HCT116 (cell line): ENCODE results near the gene ABCC8. TPM values are rescaled to one million over a fixed set of nuclear protein-coding genes. Genes with fewer than 3 reads are reported as not detected.

Experiments
- ATAC-seq: fragments of 200-7000 bp; cut with Tn5 transposase; 2 replicates; pipeline ENCODE4 v1.9.1; 2020; ENCODE audit warnings: mild to moderate bottlenecking, moderate library complexity
- BruUV-seq: library from RNA; stranded (reverse); fragments of 400-500 nt; replicated peaks from 2 replicates; lab custom pipeline; 2021; lab: Mats Ljungman, UMichigan
- CTCF ChIA-PET: fragments of 300-600 bp; sonication (Branson Sonifier 250); formaldehyde crosslinking; loops from one replicate; lab custom pipeline; 2021; ENCODE audit warnings: antibody characterized with exemption; lab: Charles Lee
- POLR2A ChIA-PET: fragments of 300-600, 350-600 bp; sonication (Branson Sonifier 250); formaldehyde crosslinking; loops from one replicate; lab custom pipeline; 2021; ENCODE audit warnings: antibody characterized with exemption; lab: Charles Lee
- RAD21 ChIA-PET, 2 experiments: fragments of 300-600 bp; sonication (Branson Sonifier 250); formaldehyde crosslinking; loops; one replicate each; lab custom pipeline; 2023; ENCODE audit warnings: low total read pairs in 2 of 2; ENCODE audit not compliant: uncharacterized antibody in 2 of 2, unreplicated experiment in 2 of 2, low non-redundant PET in 1 of 2; lab: Charles Lee
- DNase-seq: peaks from one replicate; pipeline ENCODE4 v3.0.0-alpha.2; 2010; ENCODE audit warnings: low read depth, low spot score
- H2AFZ ChIP-seq: fragments of 200-600 bp; shearing (Covaris generic), sonication (generic); 2 replicates; pipeline ENCODE4 v1.6.1; 2017; ENCODE audit warnings: low read depth, mixed run types, mixed read lengths, antibody characterized with exemption, low read length; ENCODE audit not compliant: poor library complexity, severe bottlenecking
- H3K27ac ChIP-seq: 2 replicates; pipeline ENCODE4 v1.5.1; 2012; ENCODE audit warnings: low read depth, low read length
- H3K27me3 ChIP-seq: fragments of 200-600 bp; sonication (generic); 2 replicates; pipeline ENCODE4 v1.6.1; 2016; ENCODE audit warnings: mixed run types, low read length, mixed read lengths; ENCODE audit not compliant: insufficient read depth
- H3K36me3 ChIP-seq, 2 experiments: fragments of 200-500 bp in 1 of 2; fragments of 200-600 bp in 1 of 2; sonication (Bioruptor generic) in 1 of 2; sonication (generic) in 1 of 2; 2 replicates each; pipeline versions ENCODE4 v1.5.1 to v1.6.1; 2014 to 2016; ENCODE audit warnings: low read length in 2 of 2, inconsistent platforms in 1 of 2, mixed read lengths in 1 of 2, mixed run types in 1 of 2; ENCODE audit not compliant: insufficient read depth in 2 of 2, control insufficient read depth in 1 of 2
- H3K4me1 ChIP-seq, 2 experiments: fragments of 200-600 bp in 1 of 2; sonication (generic) in 1 of 2; 2 replicates each; pipeline versions ENCODE4 v1.5.1 to v1.6.1; 2012 to 2017; ENCODE audit warnings: low read length in 2 of 2, inconsistent platforms in 1 of 2, mild to moderate bottlenecking in 1 of 2, mixed read lengths in 1 of 2, mixed run types in 1 of 2, moderate library complexity in 1 of 2; ENCODE audit not compliant: insufficient read depth in 2 of 2, control insufficient read depth in 1 of 2
- H3K4me2 ChIP-seq: fragments of 200-600 bp; sonication (generic); 2 replicates; pipeline ENCODE4 v1.6.1; 2017; ENCODE audit warnings: mixed run types, low read length, mixed read lengths
- H3K4me3 ChIP-seq, 2 experiments: fragments of 200-600 bp in 1 of 2; sonication (generic) in 1 of 2; replicated peaks in 1 of 2; 2 replicates each; pipeline ENCODE4 v1.5.1; 2011 to 2016; ENCODE audit warnings: low read length in 2 of 2, control low read depth in 1 of 2, low read depth in 1 of 2, mild to moderate bottlenecking in 1 of 2, mixed read lengths in 1 of 2, mixed run types in 1 of 2
- H3K79me2 ChIP-seq: fragments of 200-600 bp; sonication (generic); 2 replicates; pipeline ENCODE4 v1.6.1; 2017; ENCODE audit warnings: mild to moderate bottlenecking, mixed run types, low read length, moderate library complexity, mixed read lengths; ENCODE audit not compliant: insufficient read depth
- H3K9ac ChIP-seq: fragments of 200-600 bp; sonication (generic); 2 replicates; pipeline ENCODE4 v1.6.1; 2016; ENCODE audit warnings: low read length, mixed read lengths
- H3K9me2 ChIP-seq: fragments of 200-600 bp; sonication (generic), shearing (Covaris generic); 2 replicates; pipeline ENCODE4 v1.6.1; 2017; ENCODE audit warnings: mixed run types, mild to moderate bottlenecking, moderate library complexity; ENCODE audit not compliant: insufficient read depth
- H3K9me3 ChIP-seq, 2 experiments: fragments of 200-500 bp in 1 of 2; fragments of 200-600 bp in 1 of 2; sonication (Bioruptor generic) in 1 of 2; sonication (generic) in 1 of 2; 2 replicates each; pipeline ENCODE4 v1.6.1; 2014 to 2017; ENCODE audit warnings: low read length in 2 of 2, mixed read lengths in 2 of 2, inconsistent platforms in 1 of 2, low read depth in 1 of 2, mild to moderate bottlenecking in 1 of 2, mixed run types in 1 of 2, moderate library complexity in 1 of 2; ENCODE audit not compliant: control insufficient read depth in 1 of 2, insufficient read depth in 1 of 2
- H4K20me1 ChIP-seq: fragments of 200-600 bp; sonication (generic), shearing (Covaris generic); 2 replicates; pipeline ENCODE4 v1.6.1; 2017; ENCODE audit warnings: mixed run types, mild to moderate bottlenecking, moderate library complexity; ENCODE audit not compliant: insufficient read depth
- CEBPB ChIP-seq: IDR thresholded peaks from 2 replicates; pipeline ENCODE4 v1.6.1; 2012; ENCODE audit warnings: low read depth
- ELF1 ChIP-seq: IDR thresholded peaks from 2 replicates; pipeline ENCODE4 v1.6.1; 2012; ENCODE audit warnings: low read depth, borderline replicate concordance
- EZH2 ChIP-seq: fragments of 200-600 bp; sonication (generic); IDR thresholded peaks from 2 replicates; pipeline ENCODE4 v1.6.1; 2017; ENCODE audit warnings: antibody characterized with exemption, mixed run types
- EZH2phosphoT487 ChIP-seq: fragments of 200-600 bp; IDR thresholded peaks from 2 replicates; pipeline ENCODE4 v1.6.1; 2018; ENCODE audit warnings: antibody characterized with exemption, borderline replicate concordance
- FOSL1 ChIP-seq: IDR thresholded peaks from 2 replicates; pipeline ENCODE4 v1.6.1; 2012; ENCODE audit warnings: low read depth
- JUND ChIP-seq: IDR thresholded peaks from 2 replicates; pipeline ENCODE4 v1.6.1; 2012
- POLR2A ChIP-seq: IDR thresholded peaks from 2 replicates; pipeline ENCODE4 v1.7.0; 2011; ENCODE audit warnings: borderline replicate concordance; ENCODE audit not compliant: insufficient read depth, insufficient read length; ENCODE audit errors: extremely low read depth
- POLR2AphosphoS5 ChIP-seq: IDR thresholded peaks from 2 replicates; pipeline ENCODE4 v1.6.1; 2011; ENCODE audit warnings: mild to moderate bottlenecking, low read depth, low read length, moderate library complexity
- RAD21 ChIP-seq: IDR thresholded peaks from 2 replicates; pipeline ENCODE4 v1.6.1; 2012; ENCODE audit warnings: low read depth, mild to moderate bottlenecking
- SIN3A ChIP-seq: IDR thresholded peaks from 2 replicates; pipeline ENCODE4 v1.6.1; 2012; ENCODE audit warnings: low read depth
- SRF ChIP-seq: IDR thresholded peaks from 2 replicates; pipeline ENCODE4 v1.6.1; 2012; ENCODE audit warnings: low read depth
- ZBTB33 ChIP-seq: IDR thresholded peaks from 2 replicates; pipeline ENCODE4 v1.6.1; 2011; ENCODE audit warnings: mild to moderate bottlenecking, low read length, moderate library complexity; ENCODE audit not compliant: insufficient replicate concordance; ENCODE audit errors: extremely low read depth
- ZFX ChIP-seq: fragments of 450-650 bp; IDR thresholded peaks from 2 replicates; pipeline ENCODE4 v1.6.1; 2017
- ZNF274 ChIP-seq: fragments of 200-500 bp; sonication (Bioruptor generic); IDR thresholded peaks from 2 replicates; pipeline ENCODE4 v1.6.1; 2014; ENCODE audit warnings: mild to moderate bottlenecking, low read depth, low read length, inconsistent platforms
- intact Hi-C: fragments of 100-400 bp; cut with micrococcal nuclease; formaldehyde crosslinking; loops from 2 replicates; pipeline ENCODE4 v1.10.0; 2022
- total RNA-seq: library from RNA; stranded (reverse); gene quantifications from one replicate; pipeline ENCODE4 v1.2.1, GENCODE V29; 2021; ENCODE audit not compliant: unreplicated experiment
- TF ChIP-seq, protein P1 (sequence below), 3 experiments: fragments of 200-600 bp in 1 of 3; sonication (generic) in 1 of 3; IDR thresholded peaks in 2 of 3; conservative IDR thresholded peaks in 1 of 3; 2 replicates each; pipeline ENCODE4 v1.5.1; 2012 to 2017; ENCODE audit warnings: low read depth in 2 of 3, low read length in 2 of 3, antibody characterized with exemption in 1 of 3, borderline replicate concordance in 1 of 3, control low read depth in 1 of 3, mild to moderate bottlenecking in 1 of 3, mixed read lengths in 1 of 3, mixed run types in 1 of 3, moderate library complexity in 1 of 3; ENCODE audit not compliant: insufficient read depth in 1 of 3

ABCC8 gene
- total RNA-seq, 1 experiment from 2014 or later: 0.39 TPM

DNA sequence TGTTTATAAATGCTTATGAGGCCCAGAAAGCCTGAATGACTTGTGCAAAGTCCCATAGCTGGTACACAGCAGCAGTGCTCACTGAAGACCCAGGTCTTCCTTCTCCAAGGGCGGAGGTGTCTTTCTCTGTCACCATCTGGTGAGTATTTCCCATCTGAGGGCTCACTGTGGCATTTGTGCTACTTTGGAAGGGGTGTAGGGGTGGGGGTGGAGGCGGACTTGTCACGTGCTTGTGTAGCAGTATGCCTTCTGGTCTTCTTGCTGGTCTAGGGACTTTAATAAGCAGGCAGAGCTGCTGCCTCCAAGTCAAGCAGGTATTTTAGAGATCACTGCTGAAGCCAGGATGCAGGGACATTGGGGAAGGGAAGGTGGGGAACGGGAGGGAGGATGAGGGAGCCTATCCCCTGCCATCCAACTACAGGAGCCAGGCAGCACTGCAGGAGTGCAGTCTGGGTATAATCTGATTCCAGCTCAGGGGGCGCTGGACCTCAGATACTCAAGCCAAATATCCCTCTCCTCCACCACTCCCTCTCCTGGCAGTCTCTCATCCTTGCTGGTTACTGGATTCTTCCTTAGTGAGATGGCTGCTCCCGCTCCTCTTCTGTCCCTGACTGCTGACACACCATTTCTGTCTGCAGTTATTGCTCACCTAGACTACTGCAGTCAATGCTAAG lies 3.4 kb downstream of the ABCC8 start:
- Histone ChIP-seq H3K36me3 (no peaks in the 10 kb centered on the region), H2AFZ (peak overlapping the region; percentile 18), H4K20me1 (no peaks in the 10 kb centered on the region), H3K27ac (no peak overlapping the region)
- TF ChIP-seq, protein P1, sequence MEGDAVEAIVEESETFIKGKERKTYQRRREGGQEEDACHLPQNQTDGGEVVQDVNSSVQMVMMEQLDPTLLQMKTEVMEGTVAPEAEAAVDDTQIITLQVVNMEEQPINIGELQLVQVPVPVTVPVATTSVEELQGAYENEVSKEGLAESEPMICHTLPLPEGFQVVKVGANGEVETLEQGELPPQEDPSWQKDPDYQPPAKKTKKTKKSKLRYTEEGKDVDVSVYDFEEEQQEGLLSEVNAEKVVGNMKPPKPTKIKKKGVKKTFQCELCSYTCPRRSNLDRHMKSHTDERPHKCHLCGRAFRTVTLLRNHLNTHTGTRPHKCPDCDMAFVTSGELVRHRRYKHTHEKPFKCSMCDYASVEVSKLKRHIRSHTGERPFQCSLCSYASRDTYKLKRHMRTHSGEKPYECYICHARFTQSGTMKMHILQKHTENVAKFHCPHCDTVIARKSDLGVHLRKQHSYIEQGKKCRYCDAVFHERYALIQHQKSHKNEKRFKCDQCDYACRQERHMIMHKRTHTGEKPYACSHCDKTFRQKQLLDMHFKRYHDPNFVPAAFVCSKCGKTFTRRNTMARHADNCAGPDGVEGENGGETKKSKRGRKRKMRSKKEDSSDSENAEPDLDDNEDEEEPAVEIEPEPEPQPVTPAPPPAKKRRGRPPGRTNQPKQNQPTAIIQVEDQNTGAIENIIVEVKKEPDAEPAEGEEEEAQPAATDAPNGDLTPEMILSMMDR (IDR thresholded peaks at IDR 0.05 in 2 of 3, conservative IDR thresholded peaks at IDR 0.05 in 1 of 3; ENCODE audit: borderline replicate concordance in 1 of 3, insufficient read depth in 1 of 3, low read depth in 2 of 3, low read length in 2 of 3): peak; percentile 73 to 98 (median 80)
- TF ChIP-seq RAD21 (peak; percentile 55), POLR2A (no peak), SRF (no peak)
- TF ChIP-seq, all 23 proteins: peak for 2
- peaks cover 5 to 10% of the 10 kb centered on the region in 2 experiments; a peak in 2 of 4 replicates for H3K4me1 ChIP-seq
- H3K4me2 ChIP-seq: peak overlapping the region; percentile 24
- no TSS peak for BruUV-seq
- H3K9ac ChIP-seq: no peak overlapping the region
- no peaks in the 10 kb centered on the region for H3K79me2 ChIP-seq
- CTCF ChIA-PET: interaction anchor here (0.6 to 1.8 kb wide), 7 partner anchors 9 to 197 kb away, joined by 3 to 6 read pairs (median 3); no protein-coding TSS in a partner anchor
- intact Hi-C loops: no loop called here
- H3K4me3 ChIP-seq: no peak overlapping the region
- no peaks in the 10 kb centered on the region for H3K9me2 ChIP-seq
- POLR2A ChIA-PET: interaction anchor here (1.4 kb wide), 1 partner anchor 55 kb away, joined by 3 read pairs; no protein-coding TSS in a partner anchor
- RAD21 ChIA-PET: interaction anchor here in 1 of 2 experiments (1.6 kb wide), 1 partner anchor 89 kb away, joined by 3 read pairs; no protein-coding TSS in a partner anchor
- no peaks in the 10 kb centered on the region for H3K27me3 ChIP-seq
- H3K9me3 ChIP-seq: no peaks in the 10 kb centered on the region
- DNase-seq: peak; percentile 68
- peak; percentile 98 for ATAC-seq

GRCh38 chr11:17472467-17472866 lies 4.2 kb downstream of the ABCC8 start:
- no peaks in the 10 kb centered on the region for H3K79me2 ChIP-seq
- peaks cover 5 to 10% of the 10 kb centered on the region in 2 experiments; a peak in 2 of 4 replicates for H3K4me1 ChIP-seq
- no peak overlapping the region for H3K4me3 ChIP-seq
- ATAC-seq: no peak
- RAD21 ChIA-PET: interaction anchor here in 1 of 2 experiments (1.6 kb wide), 1 partner anchor 88 kb away, joined by 3 read pairs; no protein-coding TSS in a partner anchor
- no peaks in the 10 kb centered on the region for H3K36me3 ChIP-seq
- CTCF ChIA-PET: interaction anchor here (1.1 kb wide), 1 partner anchor 56 kb away, joined by 3 read pairs; no protein-coding TSS in a partner anchor
- H3K4me2 ChIP-seq: no peak overlapping the region
- no TSS peak for BruUV-seq
- no peak overlapping the region for H3K9ac ChIP-seq
- no peak for DNase-seq
- no peaks in the 10 kb centered on the region for H3K9me2 ChIP-seq
- POLR2A ChIA-PET: no interaction called here
- H2AFZ ChIP-seq: no peak overlapping the region
- no peaks in the 10 kb centered on the region for H3K9me3 ChIP-seq
- no peak overlapping the region for H3K27ac ChIP-seq
- H4K20me1 ChIP-seq: no peaks in the 10 kb centered on the region
- H3K27me3 ChIP-seq: no peaks in the 10 kb centered on the region
- intact Hi-C loops: no loop called here
- TF ChIP-seq SIN3A: no peak
- TF ChIP-seq POLR2AphosphoS5: no peak
- TF ChIP-seq SRF: no peak
- TF ChIP-seq CEBPB: no peak
- no peak for TF ChIP-seq ZBTB33
- no peak for TF ChIP-seq EZH2
- TF ChIP-seq EZH2phosphoT487: no peak
- no peak for TF ChIP-seq RAD21
- no peak for TF ChIP-seq FOSL1
- TF ChIP-seq ZNF274: no peak
- TF ChIP-seq ELF1: no peak
- TF ChIP-seq JUND: no peak
- TF ChIP-seq ZFX: no peak
